Activated CD4-positive, CD25-positive, alpha-beta regulatory T cell treated with anti-CD3 and anti-CD28 coated beads, Interleukin-2, amount 50 U/mL, for 16 hours (primary cell): ENCODE results near the gene THAP8.

Experiments
- DNase-seq: peaks from one replicate; pipeline ENCODE4 v3.0.0-alpha.2; 2020; ENCODE audit warnings: low read depth, low spot score

THAP8 gene

DNA sequence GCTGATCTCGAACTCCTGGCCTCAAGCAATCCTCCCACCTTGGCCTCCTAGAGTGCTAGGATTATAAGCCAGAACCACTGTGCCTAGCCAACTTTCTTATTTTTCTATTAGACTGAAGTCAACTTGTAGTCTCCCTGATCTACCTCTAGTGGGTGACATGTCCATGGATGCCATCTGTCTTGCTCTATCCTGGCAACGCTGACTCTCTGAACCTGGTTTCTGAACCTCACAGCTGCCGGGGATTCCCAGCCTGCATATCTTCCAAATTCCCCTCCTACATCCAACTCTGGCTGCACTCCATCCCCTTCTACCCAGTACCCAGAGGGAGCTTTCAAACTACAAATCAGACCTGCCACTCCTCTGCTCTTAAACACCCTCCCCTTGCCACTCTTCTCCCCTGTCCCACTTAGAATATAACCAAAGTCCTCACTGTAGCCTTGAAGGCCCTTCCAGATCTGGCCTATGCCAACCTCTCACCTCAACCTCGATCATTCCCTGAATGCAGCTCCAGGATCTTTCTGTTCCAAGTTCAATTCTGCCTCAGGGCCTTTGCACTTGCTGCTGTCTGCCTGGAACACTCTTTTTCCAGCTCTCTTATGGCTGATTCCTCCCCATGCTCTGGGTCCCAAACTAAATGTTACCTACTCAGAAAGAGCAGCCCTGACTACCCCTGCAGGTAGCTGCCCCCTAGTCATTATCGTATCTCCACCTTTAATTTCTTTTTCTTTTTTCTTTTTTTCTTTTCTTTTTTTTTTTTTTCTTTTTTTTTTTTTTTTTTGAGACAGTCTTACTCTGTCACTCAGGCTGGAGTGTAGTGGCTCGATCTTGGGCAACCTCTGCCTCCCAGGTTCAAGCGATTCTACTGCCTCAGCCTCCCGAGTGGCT, 23.6 kb downstream of the THAP8 start:
- DNase-seq: no peak

DNA sequence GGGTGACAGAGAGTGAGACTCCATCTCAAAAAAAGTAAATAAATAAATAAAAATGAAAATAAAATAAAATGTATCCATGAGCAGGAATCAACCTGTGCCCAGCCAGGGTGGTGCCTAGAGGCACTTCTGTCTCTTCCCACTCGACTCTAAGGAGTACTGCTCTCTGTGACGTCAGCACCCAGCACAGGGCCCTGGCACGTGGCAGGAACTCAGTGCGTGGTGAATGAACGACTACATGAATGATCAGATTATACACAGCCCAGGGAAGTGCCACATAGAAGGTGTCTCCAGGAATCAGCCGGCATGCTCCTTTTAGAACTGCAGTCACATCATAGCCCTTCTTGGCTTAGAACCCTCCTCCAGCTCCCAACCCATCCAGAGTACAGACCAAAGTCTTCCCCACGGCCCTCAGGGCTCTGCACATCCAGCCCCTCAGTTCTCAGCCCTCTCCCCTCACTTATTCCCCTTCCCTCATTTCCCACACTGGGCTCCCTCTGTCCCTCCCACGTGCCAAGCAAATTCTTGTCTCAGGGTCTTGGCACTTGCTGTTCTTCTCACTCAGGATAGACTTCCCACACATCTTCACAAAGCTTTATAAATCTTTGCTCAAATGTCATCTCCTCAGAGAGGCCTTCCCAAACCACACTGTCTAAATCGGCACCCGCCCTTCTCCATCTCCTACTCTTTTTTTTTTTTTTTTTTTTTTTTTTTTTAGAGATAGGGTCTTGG, 25.6 kb downstream of the THAP8 start:
- no peak for DNase-seq

GRCh38 chr19:36027696-36028095, 26.4 kb downstream of the THAP8 start:
- DNase-seq: no peak

DNA sequence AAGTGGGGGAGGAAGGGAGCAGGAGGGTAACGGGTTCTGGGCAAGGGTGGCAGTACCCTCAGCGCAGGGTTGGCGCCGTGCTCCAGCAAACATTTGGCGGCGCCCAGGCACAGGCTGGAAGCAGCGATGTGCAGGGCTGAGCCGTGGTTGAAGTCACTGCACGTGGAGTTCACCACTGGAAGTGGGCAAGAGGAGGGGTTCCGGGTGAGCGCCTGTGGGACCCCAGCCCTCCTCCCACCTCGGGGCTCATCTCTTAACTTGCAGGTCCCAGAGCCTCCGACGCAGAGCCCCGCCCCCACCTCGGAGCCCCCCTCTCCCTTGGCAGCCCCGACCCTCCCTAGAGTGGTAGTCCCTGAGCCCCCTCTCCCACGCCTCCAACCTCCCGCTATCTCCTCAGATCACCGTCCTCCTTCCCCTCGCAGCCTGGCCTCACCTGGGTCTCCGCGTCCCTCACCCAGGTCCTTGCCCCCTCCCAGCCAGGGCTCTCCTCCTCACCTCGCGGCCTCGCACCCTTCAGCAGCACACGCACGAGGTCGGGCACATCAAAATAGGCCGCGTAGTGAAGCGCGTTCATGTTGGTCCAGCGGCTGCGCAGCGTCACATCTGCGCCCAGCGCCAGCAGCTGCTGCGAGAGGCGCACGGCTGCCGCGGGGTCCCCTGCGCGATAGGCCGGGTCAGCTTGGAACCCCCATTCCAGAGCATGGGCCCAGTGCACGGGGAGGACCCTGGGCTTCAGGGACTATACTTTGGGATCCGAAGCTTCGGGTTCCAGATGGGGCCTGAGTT, 27.8 kb downstream of the THAP8 start:
- no peak for DNase-seq

- DNase-seq: no peak
Measured at GRCh38 chr19:36025541-36025940, 28.5 kb downstream of the THAP8 start.

DNA sequence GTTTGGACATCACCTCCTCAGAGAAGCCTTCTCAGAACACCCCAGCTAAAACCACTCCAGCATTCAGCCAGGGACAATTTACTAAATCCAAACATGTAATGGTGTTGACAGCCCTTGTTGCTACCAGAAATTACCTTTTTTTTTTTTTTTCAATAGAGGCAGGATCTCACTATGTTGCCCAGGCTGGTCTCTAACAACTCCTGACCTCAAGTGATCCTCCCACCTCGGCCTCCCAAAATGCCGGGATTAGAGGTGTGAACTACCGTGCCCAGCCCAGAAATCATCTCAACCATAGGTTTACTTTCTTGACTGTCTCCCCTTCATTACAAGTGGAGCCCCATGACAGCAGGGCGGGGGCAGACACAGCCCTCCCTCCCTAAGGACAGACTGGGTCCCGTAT, 30.7 kb downstream of the THAP8 start:
- no peak for DNase-seq

- no peak for DNase-seq
Measured at GRCh38 chr19:36019061-36019670, 34.9 kb downstream of the THAP8 start.

DNA sequence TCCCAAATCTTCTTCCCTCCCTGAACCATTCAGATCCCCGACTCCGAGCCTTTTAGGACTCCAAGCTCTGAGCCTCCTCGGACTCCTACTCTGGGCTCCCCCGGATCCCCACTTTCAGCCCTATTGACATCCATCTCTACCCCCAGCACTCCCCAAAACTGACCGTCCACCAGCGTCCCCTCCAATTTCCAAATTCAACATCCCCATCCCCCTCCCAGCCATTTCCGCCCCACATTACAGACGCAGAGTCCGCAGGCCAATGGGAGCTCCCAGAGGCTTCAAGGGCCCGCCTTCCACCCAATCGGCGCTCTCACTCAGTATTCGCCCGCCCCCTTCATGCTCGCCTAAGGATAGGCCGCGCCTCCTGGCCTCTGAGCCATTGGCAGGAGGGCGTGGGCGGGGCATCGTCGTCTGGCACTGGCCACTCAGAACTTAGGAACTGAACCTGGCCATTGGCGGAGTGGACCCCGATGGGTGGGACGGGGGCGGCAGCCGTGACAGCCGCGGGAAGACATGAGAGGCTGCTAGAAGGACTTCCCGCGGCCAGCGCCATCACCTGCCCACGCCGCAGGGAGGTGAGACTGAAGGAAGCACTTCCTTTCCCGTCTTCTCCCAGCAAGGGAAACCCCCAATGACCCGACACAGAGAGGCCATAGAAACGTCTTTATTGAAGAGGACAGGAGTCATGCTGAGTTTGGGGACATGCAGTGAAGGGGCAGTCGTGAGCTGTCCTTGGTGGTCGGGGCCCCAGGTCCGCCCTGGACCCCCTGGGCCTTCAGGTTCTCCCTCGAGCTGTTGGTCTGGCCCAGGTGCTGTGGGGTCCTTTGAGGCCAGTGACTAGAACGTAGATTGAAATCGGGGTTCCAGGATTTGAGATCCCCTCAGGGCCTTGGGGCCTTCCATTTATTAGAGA, 39.8 kb downstream of the THAP8 start, which contains the start of gene ALKBH6:
ALKBH6 (minus strand) TSS at position 202 of the 913 bp plus-strand sequence. CDS start 816 bp downstream, outside the sequence.
- DNase-seq: peak; percentile 99

DNA sequence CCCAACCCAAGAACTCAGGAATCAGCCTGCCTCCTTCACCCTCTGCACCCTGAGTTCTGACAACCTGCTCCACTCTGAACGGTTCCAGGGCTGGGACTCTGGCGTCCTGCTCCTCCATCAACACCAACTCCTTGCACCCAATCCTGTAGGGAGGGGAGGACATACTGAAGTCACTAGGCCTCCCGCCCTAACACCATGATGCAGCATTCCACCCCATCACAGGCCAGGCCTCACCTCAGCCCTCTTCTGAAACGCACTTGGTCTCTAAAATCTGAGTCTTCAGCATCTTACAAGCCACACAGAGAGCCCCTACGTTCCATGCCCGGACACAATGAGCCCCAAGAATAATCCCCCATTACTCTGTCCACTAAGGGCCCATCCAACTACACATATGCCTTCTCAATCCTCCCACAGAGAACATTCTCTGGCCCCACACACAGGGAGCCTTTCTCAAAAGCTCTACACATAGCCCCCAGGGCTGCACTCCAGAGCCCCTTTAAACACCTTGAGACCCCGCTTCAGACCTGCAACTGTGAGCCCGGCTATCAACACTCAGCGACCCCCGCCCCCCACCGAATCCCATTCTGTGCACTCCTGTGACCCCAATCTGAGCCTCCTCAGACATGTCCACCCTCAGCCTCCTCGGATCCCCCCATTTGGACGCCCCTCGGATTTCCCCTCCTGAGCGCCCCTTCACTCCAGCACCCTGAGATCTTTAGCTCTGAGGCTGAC, 40.6 kb downstream of the THAP8 start:
- no peak for DNase-seq

GRCh38 chr19:36010402-36010801, 43.7 kb downstream of the THAP8 start:
- DNase-seq: no peak

DNA sequence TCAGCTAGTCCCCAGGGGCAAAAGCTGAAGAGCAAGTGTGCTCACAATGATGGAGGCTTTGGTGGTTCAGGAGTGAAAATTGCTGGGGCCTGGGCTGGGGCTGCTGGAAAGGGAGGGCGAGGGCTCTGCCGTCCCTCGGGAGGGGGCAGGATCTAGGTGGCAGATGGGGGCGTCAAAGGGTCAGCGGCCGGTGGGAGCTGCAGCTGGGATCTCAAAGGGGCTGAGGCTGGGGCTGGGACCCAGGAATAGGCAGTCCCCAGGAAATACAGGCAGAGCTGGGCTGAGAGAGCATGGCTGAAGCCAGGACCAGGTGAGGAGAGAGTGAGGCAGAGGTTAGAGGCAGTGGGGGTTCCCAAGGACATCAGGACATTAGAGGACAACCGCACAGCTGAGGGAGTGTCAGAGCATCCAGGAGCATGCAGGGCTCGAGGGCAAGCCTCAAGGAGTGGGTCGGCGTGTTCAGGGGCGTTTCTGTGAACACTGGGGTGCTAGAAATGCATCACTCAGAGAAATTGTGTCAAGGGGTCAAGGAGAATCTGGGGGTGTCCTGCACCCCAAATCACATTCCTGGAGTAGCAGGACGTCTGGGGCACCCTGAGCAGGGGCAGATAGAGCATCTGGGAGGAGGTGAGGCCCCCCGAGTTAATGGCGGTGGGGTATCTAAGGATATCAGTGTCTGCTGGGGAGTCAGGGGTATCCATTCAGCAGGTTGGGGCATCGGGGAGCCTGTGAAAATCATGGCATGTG, 44.3 kb downstream of the THAP8 start:
- DNase-seq: no peak

DNA sequence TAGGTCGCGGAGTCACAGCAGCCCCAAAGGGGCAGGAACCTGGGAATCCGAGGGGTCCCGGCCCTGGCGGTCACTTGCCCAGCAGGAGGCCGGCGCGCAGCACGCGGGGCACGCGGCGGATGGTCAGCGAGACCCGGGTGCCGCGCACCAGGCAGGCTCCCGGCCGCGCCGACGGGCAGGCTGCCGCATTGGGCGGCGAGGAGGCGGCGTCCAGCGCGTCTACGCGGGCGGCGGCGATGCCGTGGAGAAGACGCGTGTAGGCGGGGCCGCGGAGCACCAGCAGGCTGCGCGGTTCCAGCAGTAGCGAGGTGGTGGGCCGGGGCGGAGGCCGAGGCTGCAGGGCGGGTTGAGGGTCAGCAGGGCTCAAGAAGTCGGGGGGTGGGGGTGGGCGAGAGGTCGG, 44.9 kb downstream of the THAP8 start:
- no peak for DNase-seq

- no peak for DNase-seq
Measured at GRCh38 chr19:36008336-36008978, 45.6 kb downstream of the THAP8 start, which contains the start of gene SYNE4. SYNE4 (minus strand) TSS chr19:36008813; CDS start chr19:36008681, 132 bp downstream.

- DNase-seq: no peak
Measured at GRCh38 chr19:36006955-36007354, 47.1 kb downstream of the THAP8 start.

DNA sequence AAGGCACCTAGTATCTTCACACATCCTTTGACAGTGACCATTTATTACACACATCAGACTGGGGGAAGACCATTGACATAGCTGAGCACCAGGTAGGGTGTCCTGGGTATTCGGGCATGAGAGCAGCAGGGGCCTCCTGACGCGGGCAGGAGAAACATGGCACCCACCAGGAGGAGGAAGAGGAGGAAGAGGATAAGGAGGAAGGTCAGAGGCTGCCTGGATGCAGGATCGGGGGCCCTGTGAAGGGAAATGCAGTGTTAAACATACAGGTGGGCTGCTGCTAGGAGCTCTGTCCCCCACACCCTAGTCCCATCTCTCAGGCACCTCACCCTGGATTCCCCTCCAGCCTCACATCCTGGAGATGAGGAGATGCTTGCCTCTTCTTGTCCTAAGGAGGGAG, 50.8 kb downstream of the THAP8 start:
- no peak for DNase-seq

GRCh38 chr19:36001605-36002004, 52.5 kb downstream of the THAP8 start:
- DNase-seq: no peak

DNA sequence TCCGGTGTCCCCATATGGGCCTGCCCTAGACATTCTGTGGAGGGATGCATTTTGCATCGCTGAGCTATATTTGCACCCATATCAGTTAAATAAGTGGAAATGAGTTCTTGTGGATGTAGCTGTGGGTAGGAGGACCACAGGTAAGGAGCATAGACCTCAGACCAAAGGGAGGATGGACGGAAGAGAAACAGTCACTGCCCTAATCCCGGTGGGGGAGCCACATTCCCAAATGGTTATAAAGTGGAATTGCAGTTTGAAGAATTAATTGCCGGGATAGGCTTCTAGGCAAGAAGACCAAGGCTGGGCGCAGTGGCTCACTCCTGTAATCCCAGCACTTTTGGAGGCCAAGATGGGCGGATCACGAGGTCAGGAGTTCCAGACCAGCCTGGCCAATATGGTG, 57.3 kb downstream of the THAP8 start:
- no peak for DNase-seq
